Esophagus mucosa (tissue), 1 donor: ENCODE results near the gene ARHGAP33. TPM values are rescaled to one million over a fixed set of nuclear protein-coding genes. Genes with fewer than 3 reads are reported as not detected.

Experiments used
- ATAC-seq: fragments of 200-7000 bp; cut with Tn5 transposase; one replicate; pipeline ENCODE4 v1.9.1; 2020
- total RNA-seq: library from RNA; stranded (reverse); gene quantifications from one replicate; pipeline ENCODE4 v1.2.4, GENCODE V29; 2023
- donor health status: DM: yes; HTN: yes; CAD: no.

The ARHGAP33 gene
- total RNA-seq, 1 donor from 2014 or later = 3.9 TPM

DNA sequence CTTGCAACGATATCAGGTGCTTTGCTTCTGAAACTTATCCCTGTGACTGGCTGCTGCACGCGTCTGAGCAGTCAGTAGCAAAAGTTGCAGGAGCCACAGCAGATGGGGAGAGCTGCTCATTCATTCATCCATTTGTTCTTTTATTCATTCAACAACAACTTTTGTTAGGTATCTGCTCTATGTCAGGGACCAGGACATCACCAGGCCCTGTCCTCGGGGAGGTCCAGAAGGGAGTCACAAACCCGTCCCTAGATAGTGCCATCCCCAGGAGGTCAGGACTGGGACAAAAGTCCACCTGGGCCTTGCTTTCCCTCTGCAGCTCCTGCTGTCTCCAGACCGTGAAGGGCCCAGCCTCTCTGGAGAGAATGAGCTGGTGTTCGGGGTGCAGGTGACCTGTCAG, 2.6 kb downstream of the ARHGAP33 start:
- no peak for ATAC-seq

DNA sequence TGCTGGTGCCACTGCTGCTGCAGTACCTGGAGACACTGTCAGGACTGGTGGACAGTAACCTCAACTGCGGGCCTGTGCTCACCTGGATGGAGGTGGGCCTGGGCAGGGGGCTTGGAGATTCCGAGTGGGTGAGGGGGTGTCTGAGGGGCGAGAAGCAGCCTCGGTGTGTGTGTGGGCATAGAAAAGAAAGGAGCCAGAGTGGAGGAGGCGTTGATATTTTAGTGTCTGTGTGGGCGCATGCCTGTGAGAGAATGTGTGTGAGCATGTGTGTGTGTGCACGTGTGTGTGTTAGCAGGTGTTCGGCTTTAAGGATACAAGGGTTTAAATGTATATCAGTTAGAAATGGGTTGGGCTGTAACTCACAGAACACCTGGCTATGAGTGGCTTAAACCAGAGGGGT, 3.7 kb downstream of the ARHGAP33 start:
- no peak for ATAC-seq

DNA sequence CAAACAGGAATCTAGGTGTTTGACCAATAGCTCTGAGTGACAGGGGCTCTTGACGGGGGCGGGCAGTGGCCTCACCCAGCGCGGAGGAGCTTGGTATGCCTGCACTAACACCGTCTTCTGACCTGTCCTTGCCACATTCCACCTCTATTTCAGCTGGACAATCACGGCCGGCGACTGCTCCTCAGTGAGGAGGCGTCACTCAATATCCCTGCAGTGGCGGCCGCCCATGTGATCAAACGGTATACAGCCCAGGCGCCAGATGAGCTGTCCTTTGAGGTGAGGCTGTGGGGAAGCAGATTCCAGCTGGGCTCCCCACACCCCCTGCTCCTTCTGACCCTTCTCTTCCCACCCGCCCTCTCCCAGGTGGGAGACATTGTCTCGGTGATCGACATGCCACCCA, 4.7 kb downstream of the ARHGAP33 start:
- no peak for ATAC-seq

DNA sequence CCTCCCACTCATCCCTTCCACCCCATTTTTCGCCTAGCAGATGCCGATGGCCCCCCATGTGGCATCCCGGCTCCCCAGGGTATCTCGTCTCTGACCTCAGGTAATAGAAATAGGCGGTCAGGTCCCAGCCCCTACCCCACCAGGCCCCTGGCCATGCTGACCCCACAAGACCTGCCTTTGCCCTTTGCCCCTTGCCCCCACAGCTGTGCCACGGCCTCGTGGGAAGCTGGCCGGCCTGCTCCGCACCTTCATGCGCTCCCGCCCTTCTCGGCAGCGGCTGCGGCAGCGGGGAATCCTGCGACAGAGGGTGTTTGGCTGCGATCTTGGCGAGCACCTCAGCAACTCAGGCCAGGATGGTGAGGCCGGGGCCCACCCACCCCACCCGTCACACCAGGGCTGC, 5.4 kb downstream of the ARHGAP33 start:
- ATAC-seq = no peak

DNA sequence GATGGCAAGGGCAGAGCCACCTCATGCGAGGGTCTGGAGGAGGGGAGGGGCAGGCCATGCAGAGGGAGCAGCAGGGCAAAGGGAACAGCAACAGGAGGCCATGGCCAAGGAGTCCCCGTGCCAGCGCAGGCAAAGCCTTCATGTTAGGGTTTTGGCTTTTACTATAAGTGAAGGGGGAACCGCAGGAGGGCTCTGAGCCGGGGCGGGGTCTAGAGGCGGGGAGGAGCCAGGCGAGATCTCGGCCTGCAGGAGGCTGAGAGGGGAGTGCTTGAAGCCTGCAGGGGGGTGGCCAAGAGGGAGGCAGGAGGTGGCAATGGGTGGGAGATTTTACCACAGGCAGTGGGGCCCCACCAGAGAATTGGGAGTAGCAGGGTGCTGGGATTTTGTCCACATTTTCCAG, 6.3 kb downstream of the ARHGAP33 start:
- ATAC-seq = no peak

DNA sequence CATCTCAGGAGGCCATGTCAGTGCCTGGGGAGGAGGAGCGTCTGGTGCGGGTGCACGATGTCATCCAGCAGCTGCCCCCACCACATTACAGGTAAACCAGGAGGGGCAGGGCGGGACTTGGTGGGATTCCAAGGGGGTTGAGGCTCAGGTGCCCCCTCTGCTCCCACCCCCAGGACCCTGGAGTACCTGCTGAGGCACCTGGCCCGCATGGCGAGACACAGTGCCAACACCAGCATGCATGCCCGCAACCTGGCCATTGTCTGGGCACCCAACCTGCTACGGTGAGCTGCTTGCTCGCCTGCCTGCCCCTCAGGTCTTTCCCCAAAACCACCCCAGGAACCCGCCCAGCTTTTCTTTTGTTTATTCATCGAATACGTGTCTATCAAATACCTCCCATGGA, 7.2 kb downstream of the ARHGAP33 start:
- ATAC-seq = no peak

DNA sequence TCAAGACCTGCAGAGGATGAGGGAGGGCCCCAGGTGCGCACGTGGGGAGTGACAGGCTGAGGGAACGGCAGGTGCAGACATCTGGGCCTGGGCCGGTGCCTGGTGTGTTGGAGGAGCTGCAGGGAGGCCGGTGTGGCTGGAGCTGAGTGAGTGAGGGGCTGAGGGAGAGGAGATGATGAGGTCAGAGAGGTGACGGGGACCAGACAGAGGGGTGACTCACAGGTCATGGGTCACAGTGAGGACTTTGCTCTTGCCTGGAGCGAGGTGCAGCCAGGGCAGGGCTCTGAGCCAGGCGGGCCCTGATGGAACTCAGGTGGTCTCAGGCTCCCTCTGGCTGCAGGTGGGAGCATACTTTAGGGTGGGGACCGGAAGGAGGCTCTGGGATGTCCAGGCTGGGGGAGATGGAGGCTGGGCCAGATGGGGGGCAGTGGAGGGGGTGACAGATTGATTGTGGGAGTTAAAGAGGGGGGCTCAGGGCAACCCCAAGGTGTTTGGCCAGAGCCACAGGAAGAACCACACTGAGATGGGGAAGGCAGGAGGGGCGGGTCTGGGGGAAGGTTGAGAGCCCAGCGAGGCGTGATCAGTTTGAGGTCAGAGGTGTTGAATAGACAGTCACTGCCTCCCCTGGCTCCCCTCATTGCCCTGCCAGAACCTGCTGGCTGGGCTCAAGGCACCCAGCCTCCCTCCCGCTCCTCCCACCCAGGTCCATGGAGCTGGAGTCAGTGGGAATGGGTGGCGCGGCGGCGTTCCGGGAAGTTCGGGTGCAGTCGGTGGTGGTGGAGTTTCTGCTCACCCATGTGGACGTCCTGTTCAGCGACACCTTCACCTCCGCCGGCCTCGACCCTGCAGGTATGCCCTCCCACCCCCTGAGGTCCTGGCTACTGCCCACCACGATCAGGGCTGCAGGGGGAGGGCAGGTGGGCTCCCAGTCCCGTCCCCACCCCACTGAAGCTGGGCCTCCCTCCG, 8.4 kb downstream of the ARHGAP33 start:
- no peak for ATAC-seq

DNA sequence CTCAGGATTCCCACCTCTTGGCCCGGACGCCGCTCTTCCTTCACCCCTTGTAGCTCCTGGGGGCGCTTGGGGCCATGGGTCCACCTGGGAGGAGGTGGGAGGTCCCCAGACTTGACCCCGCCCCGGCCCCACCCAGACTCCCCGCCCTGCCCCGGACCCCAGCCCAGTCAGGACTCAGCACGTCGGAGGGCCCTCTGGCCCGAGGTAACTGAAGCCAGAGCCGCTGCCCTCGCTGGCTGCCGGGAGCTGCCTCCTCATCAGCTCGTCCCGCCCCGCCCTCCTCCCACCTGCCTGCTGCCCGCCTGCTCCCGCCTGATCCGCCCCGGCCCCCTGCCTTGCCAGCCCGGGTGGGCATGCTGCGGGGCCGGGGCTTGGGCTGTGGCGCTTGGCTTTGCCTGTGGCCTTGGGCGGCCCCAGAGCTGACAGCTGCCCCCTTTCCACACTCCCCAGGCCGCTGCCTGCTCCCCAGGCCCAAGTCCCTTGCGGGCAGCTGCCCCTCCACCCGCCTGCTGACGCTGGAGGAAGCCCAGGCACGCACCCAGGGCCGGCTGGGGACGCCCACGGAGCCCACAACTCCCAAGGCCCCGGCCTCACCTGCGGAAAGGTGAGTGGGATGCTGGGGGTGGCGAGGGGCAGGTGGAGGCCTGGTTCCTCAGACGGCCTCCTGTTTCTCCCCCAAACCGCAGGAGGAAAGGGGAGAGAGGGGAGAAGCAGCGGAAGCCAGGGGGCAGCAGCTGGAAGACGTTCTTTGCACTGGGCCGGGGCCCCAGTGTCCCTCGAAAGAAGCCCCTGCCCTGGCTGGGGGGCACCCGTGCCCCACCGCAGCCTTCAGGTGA, 9.4 kb downstream of the ARHGAP33 start:
- ATAC-seq = no peak

DNA sequence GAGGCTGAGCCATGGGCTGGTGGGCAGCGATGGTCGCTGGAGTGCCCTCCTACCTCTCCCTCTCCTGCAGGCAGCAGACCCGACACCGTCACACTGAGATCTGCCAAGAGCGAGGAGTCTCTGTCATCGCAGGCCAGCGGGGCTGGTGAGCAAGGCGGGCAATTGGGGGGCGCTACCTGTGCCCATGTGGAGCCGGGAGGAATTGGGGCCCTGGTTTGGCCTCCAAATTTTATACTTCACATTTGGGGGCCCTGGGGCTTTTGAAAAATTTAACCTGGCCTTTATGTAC, 9.9 kb downstream of the ARHGAP33 start:
- no peak for ATAC-seq

DNA sequence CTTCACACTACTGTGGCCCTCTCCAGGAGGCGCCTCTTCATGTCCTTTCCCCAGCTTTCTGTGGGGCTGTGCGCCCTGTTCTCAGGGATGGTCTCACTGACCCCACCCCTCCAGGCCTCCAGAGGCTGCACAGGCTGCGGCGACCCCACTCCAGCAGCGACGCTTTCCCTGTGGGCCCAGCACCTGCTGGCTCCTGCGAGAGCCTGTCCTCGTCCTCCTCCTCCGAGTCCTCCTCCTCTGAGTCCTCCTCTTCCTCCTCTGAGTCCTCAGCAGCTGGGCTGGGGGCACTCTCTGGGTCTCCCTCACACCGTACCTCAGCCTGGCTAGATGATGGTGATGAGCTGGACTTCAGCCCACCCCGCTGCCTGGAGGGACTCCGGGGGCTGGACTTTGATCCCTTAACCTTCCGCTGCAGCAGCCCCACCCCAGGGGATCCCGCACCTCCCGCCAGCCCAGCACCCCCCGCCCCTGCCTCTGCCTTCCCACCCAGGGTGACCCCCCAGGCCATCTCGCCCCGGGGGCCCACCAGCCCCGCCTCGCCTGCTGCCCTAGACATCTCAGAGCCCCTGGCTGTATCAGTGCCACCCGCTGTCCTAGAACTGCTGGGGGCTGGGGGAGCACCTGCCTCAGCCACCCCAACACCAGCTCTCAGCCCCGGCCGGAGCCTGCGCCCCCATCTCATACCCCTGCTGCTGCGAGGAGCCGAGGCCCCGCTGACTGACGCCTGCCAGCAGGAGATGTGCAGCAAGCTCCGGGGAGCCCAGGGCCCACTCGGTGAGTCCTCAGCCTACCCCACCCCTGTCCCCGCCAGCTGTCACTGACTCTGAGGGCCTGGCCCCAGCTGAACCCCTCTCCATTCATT, 11.2 kb downstream of the ARHGAP33 start:
- ATAC-seq = no peak

DNA sequence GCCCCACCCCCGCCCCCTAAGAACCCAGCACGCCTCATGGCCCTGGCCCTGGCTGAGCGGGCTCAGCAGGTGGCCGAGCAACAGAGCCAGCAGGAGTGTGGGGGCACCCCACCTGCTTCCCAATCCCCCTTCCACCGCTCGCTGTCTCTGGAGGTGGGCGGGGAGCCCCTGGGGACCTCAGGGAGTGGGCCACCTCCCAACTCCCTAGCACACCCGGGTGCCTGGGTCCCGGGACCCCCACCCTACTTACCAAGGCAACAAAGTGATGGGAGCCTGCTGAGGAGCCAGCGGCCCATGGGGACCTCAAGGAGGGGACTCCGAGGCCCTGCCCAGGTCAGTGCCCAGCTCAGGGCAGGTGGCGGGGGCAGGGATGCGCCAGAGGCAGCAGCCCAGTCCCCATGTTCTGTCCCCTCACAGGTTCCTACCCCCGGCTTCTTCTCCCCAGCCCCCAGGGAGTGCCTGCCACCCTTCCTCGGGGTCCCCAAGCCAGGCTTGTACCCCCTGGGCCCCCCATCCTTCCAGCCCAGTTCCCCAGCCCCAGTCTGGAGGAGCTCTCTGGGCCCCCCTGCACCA, 11.9 kb downstream of the ARHGAP33 start:
- no peak for ATAC-seq

DNA sequence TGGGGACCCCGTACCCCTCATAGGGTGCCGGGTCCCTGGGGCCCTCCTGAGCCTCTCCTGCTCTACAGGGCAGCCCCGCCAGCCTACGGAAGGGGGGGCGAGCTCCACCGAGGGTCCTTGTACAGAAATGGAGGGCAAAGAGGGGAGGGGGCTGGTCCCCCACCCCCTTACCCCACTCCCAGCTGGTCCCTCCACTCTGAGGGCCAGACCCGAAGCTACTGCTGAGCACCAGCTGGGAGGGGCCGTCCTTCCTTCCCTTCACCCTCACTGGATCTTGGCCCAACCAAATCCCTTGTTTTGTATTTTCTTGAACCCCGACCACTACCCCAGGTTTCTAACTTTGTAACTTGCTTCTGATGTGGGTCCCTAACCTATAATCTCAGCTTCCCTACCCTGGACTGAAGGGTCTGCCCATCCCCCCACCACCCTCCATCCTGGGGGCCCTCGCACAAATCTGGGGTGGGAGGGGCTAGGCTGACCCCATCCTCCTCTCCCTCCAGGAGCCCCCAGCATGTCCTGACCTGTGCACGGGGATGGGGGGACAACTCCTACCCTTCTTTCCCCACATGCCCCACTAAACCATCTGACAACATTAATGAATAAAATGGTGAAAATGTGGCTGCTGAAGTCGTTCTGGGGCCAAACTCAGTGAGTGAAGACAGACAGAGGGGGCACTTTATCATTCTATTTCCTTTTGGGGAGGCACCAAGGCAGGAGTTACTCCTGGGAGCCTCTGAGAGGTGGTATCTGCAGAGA, 13.0 kb downstream of the ARHGAP33 start:
- ATAC-seq = no peak

DNA sequence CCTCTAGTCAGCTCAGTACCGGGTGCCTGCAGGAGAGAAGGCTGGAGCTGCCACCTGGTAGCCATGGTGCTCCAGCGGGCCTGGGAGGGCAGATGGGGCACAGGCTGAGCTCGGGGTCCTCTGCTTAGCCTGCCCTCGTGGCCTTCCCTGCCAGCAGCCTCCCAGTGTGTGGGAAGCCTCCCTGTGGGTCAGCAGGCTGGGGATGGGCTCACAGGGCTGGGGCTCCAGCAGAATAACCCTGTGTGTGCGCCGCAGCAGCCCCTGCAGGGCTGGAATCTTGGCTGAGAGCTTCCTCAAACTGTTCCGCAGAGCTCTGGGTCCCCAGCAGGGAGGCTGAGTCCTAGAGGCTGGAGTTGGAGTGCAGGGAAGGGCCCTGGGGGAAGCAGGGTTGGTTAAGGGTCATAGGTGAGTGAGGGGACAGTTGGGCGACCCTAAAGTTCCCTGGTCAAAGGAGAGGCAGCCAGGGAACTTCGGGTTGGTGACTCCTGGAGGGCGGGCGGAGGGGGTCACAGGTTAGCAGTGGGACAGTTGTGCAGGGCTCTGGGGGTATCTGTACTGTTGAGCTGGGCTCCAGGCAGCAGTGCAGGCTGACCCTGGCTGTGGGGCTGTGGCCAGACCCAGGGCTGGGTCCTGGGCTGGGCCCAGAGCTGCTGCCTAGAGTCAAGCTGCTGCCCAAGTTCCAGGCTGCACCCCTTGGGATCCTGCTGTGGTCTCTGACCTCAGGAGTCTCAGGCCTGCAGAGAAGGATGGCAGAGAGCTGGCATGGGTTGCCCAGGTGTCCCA, 14.0 kb downstream of the ARHGAP33 start:
- ATAC-seq = no peak

DNA sequence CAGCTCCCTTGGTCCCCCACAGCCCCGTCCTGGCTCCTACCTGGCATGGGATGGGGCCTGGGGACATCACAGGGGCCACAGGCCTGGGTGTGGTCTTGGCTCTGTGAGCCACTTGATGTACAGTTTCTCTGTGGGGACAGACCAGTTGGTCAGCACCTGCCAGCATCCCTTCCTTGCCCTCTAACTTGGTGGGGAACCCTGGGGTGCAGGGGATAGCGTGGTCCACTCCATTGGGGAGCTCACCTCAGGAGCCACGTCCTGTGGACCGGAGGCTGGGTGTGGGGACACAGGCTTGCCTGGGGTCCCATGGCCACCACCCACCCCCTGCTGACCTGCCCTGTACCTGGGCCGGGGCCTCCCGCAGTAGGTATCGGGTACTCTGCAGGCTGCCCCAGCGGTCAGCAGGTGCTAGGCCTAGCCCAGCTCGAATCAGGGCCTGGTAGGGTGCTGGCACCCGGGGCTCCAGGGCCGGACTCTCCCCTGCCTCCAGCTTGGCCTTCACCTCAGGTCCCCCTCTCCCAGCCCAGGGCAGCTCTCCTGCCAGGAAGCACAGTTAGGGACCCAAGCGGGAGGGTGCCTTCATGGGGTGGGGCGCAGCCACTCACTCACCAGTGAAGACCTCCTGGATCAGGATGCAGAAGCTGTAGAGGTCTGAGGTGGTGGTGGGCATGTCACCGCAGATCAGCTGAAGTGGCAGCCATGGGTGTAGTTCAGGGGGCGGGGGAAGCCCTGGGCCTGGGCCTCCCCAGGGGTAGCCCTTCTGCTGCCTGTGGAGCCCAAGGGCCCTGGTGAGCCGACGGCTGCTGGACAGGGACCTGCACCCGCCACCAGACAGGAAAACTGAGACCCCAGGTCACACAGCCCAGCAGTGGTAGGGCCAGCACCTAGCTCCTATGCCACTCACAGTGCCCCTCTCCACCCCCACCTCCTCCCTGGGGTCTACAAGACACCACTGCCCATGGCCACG, 14.9 kb downstream of the ARHGAP33 start:
- no peak for ATAC-seq

DNA sequence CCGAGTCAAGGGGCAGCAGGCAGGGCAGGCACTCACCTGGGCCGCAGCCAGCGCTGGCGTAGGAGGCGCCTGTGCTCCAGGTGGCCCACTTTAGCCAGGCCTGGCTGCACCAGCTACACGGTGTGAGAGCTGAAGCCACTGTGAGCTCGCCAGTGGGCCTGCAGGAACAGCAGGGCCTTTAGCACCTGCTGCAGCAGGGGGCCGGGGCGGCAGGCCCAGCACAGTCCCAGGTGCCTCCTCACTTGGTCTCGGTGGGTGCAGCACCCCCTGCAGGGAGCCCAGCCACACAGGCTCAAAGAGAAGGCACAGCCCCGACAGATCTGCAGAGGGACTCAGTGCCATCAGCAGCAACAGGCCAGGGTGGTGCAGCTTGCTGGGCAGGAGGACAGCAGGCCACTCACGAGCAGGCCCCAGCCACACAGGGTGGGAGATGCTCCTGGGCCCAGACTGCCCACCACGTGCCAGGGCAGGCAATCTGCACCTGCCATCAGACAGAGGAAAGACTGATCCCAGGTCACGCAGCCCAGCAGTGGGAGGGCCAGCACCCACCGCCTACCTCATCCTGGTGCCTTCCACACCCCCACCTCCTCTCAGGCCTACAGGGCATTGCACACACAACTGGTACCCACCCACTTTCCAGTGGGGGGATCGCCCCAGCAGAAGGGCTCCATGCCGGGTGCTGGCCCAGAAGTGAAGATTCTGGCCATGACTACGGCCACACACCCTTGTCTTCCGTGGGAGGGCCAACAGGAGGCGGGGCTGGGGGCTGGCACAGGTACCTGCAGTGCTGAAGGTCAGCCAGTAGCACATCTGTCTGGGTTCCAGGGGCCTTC, 15.8 kb downstream of the ARHGAP33 start:
- no peak for ATAC-seq

DNA sequence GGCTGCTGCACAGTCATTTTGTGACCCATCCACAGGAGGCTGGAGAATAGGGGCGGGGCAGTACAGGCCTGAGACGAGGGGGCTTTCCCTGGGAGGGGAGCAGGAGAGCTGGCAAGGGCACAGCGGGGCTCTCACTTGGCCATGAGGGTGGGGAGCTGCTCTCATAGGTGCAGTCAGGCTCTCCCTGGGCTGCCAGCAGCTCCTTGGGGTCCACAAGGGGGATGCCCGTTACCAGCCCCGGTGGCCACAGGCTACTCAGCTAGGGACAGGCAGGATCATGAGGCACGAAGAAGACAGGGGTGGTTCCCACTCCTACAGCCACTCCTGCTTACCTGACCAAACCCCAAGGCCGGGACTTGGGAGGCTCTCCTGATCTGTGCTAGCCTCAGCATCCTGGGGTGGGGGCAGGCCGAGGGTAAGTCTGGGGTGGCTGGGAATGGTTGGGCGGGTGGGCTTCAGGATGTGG, 16.5 kb downstream of the ARHGAP33 start:
- ATAC-seq = no peak

DNA sequence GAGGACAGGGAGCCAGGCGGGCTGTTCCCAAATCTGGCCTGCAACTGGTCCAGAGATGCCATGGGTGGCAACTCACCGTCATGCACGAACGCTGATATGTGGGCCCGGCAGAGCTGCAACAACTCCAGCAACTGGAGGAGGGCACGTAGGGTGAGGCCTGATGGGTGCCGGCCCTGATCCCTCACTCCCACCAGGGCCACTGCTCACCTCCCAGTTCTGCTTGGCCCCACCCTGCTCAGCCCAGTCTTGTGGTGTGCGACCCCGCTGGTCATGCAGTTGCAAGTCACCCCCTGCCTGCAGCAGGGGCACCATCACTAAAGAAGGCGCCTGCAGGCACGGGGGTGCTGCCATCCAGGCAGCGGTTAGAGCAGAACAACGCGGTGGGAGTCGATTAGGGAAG, 16.9 kb downstream of the ARHGAP33 start:
- ATAC-seq = no peak

DNA sequence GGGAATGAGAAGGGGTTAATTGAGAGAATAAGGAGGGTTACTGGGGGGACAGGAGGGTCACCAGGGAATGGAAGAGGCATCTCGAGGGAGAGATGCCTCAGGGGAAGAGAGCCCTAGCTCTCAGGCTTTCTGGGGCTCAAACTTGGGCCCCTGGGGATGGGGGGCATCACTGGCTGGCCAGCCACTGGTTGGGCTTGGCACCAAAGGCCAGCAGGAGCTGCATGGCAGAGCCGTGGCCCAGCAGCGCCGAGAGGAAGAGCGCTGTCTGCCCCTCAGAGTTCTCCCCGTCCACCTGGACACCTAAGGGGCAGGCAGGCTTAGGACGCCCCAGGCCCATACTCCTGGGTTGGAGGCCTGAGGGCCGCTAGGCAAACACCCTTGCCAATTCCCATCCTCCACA, 17.5 kb downstream of the ARHGAP33 start:
- ATAC-seq = no peak
